Activated T-cell treated with anti-CD3 and anti-CD28 coated beads, Interleukin-2, amount 50 U/mL, for 72 hours (primary cell): ENCODE data around the gene EDA. TPM values are rescaled to one million over a fixed set of nuclear protein-coding genes. Genes with fewer than 3 reads are reported as not detected.

ENCODE experiments used
- ATAC-seq, 2 donors: fragments of 150-1000 bp; cut with Tn5 transposase; replicated peaks in 1 of 2; 2 replicates each; pipeline ENCODE4 v1.10.0; 2021; ENCODE audit warnings: moderate library complexity in 2 of 2, mild to moderate bottlenecking in 1 of 2
- DNase-seq, 2 donors: peaks; one replicate each; pipeline ENCODE4 v3.0.0; 2021 to 2022; ENCODE audit warnings: mixed read lengths in 1 of 2
- H3K27ac Mint-ChIP-seq: one replicate; pipeline ENCODE4 v1.8.0; 2022; ENCODE audit warnings: mild to moderate bottlenecking, moderate library complexity, mixed read lengths
- H3K27me3 Mint-ChIP-seq: one replicate; pipeline ENCODE4 v1.8.0; 2022; ENCODE audit warnings: low read depth, mixed read lengths
- H3K36me3 Mint-ChIP-seq, 2 donors: one replicate each; pipeline ENCODE4 v1.8.0; 2022; ENCODE audit warnings: mixed read lengths in 2 of 2, mild to moderate bottlenecking in 1 of 2; ENCODE audit not compliant: insufficient read depth in 2 of 2
- H3K4me1 Mint-ChIP-seq: one replicate; pipeline ENCODE4 v1.8.0; 2022; ENCODE audit warnings: low read depth, mixed read lengths
- H3K4me3 Mint-ChIP-seq, 2 donors: one replicate each; pipeline ENCODE4 v1.8.0; 2022; ENCODE audit warnings: mild to moderate bottlenecking in 2 of 2, mixed read lengths in 2 of 2, moderate library complexity in 2 of 2
- H3K9me3 Mint-ChIP-seq, 2 donors: one replicate each; pipeline ENCODE4 v1.8.0; 2022; ENCODE audit warnings: mixed read lengths in 2 of 2
- total RNA-seq, 2 donors: library from RNA; stranded (reverse); gene quantifications; one replicate each; pipeline ENCODE4 v1.2.3, GENCODE V29; 2022

EDA gene
- total RNA-seq, 2 donors from 2014 or later, result 2.2 to 4.3 TPM

DNA sequence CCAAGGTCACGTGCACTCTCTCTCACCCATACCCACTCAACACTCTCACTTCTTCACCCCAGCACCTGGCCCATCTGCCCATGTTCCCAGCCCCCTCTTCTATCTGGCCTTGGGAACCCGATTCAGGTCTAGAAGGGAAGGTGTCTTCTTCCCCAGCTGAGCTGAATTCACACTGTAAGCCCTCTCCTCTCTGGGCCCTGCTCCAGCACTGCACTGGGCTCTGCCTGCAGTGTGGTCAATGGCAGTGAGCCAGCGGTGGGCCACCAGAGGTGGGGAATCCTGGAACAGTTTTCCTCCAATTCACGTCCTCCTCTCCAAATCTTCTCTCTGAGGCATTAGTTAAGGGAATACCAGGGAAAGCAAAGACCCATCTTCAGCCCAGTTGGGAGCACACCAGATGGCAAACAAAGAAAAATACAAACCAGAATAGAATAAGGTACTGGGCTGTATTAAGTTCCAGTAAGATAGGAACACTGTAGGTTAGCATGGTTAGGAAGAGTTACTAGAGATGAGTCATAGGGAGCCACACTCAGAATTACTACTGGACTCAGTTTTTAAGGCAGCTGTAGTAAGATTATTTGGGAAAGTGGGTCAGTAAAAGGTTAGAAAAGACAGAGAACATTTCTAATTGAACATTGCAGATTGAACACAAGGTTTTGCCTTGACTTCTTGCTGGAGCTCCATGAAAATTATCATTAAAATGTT, 428.8 kb downstream of the EDA start:
- Mint-ChIP-seq H3K36me3 (no peaks in the 10 kb centered on the region), H3K4me1 (no peaks in the 10 kb centered on the region), H3K9me3 (no peaks in the 10 kb centered on the region), H3K27ac (no peak overlapping the region), H3K27me3 (peaks cover 32% of the 10 kb centered on the region), H3K4me3 (no peak overlapping the region)
- no peak for DNase-seq
- ATAC-seq, result no peak

GRCh38 chrX:70046978-70047377, 431.1 kb downstream of the EDA start:
- DNase-seq, result no peak

GRCh38 chrX:70049406-70049805, 433.5 kb downstream of the EDA start:
- DNase-seq (no peak), ATAC-seq (no peak)
- Mint-ChIP-seq H3K27me3 (peaks cover 37% of the 10 kb centered on the region), H3K4me1 (no peaks in the 10 kb centered on the region), H3K9me3 (no peaks in the 10 kb centered on the region), H3K36me3 (no peaks in the 10 kb centered on the region), H3K4me3 (no peak overlapping the region), H3K27ac (no peak overlapping the region)

More at GRCh38 chrX:70046978-70047377, 431.1 kb downstream of the EDA start:
- Mint-ChIP-seq H3K36me3 (no peaks in the 10 kb centered on the region), H3K4me3 (no peak overlapping the region), H3K27me3 (peaks cover 35% of the 10 kb centered on the region), H3K9me3 (no peaks in the 10 kb centered on the region), H3K4me1 (no peaks in the 10 kb centered on the region), H3K27ac (no peak overlapping the region)
- no peak for ATAC-seq

- no peaks in the 10 kb centered on the region for H3K9me3 Mint-ChIP-seq
- H3K4me1 Mint-ChIP-seq, result no peaks in the 10 kb centered on the region
- ATAC-seq (no peak), DNase-seq (no peak)
- peaks cover 31% of the 10 kb centered on the region for H3K27me3 Mint-ChIP-seq
- no peaks in the 10 kb centered on the region for H3K36me3 Mint-ChIP-seq
- no peak within 1 kb of the TSS for H3K27ac Mint-ChIP-seq
- H3K4me3 Mint-ChIP-seq, result no peak within 1 kb of the TSS
Measured at GRCh38 chrX:70049925-70050324, 434.0 kb downstream of the EDA start, which contains the start of gene AWAT2. AWAT2 (minus strand) TSS chrX:70049938; CDS start chrX:70049932, 6 bp downstream.

- DNase-seq (no peak), ATAC-seq (no peak)
- Mint-ChIP-seq H3K9me3 (no peaks in the 10 kb centered on the region), H3K27ac (no peak overlapping the region), H3K36me3 (no peaks in the 10 kb centered on the region), H3K27me3 (peaks cover 46% of the 10 kb centered on the region), H3K4me3 (no peak overlapping the region), H3K4me1 (no peaks in the 10 kb centered on the region)
Measured at GRCh38 chrX:70052895-70053615, 437.1 kb downstream of the EDA start.

DNA sequence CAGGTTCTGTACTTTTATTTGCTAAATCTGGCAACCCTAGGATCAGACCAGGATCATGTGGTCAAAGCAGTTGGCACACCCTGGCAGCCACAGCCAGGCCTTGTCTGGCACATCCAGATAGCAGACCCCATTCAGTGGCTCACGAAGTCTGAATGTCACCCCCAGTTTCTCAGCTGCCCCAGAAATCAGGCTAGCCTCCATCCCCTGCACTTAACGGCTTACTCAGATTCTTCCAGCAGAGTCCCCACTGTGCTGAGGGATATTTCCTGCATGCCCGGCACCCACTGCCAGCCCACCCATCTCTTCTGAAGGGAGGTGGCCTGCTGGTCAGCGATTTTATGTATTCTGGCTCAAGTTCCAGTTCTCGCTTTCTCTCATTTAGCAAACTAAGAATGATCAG, 438.5 kb downstream of the EDA start:
- H3K36me3 Mint-ChIP-seq, result no peaks in the 10 kb centered on the region
- no peak overlapping the region for H3K4me3 Mint-ChIP-seq
- H3K4me1 Mint-ChIP-seq, result no peaks in the 10 kb centered on the region
- no peak overlapping the region for H3K27ac Mint-ChIP-seq
- ATAC-seq (no peak), DNase-seq (no peak)
- H3K27me3 Mint-ChIP-seq, result peaks cover 46% of the 10 kb centered on the region
- no peaks in the 10 kb centered on the region for H3K9me3 Mint-ChIP-seq

GRCh38 chrX:70062076-70062475, 446.2 kb downstream of the EDA start, which contains the start of gene OTUD6A:
OTUD6A (plus strand) TSS chrX:70062457; CDS start chrX:70062525, 68 bp downstream.
- Mint-ChIP-seq H3K4me3 (no peak within 1 kb of the TSS), H3K27ac (no peak within 1 kb of the TSS), H3K27me3 (peaks cover 38% of the 10 kb centered on the region), H3K9me3 (no peaks in the 10 kb centered on the region), H3K4me1 (no peaks in the 10 kb centered on the region), H3K36me3 (no peaks in the 10 kb centered on the region)
- ATAC-seq (no peak), DNase-seq (no peak)

- no peak overlapping the region for H3K4me3 Mint-ChIP-seq
- H3K4me1 Mint-ChIP-seq, result no peaks in the 10 kb centered on the region
- no peak overlapping the region for H3K27ac Mint-ChIP-seq
- no peak for ATAC-seq
- no peaks in the 10 kb centered on the region for H3K9me3 Mint-ChIP-seq
- DNase-seq, result no peak
- no peaks in the 10 kb centered on the region for H3K36me3 Mint-ChIP-seq
- H3K27me3 Mint-ChIP-seq, result peaks cover 29% of the 10 kb centered on the region
Measured at GRCh38 chrX:70062961-70063550, 447.1 kb downstream of the EDA start.

- Mint-ChIP-seq H3K27ac (no peak overlapping the region), H3K4me1 (no peaks in the 10 kb centered on the region), H3K4me3 (no peak overlapping the region), H3K27me3 (peaks cover 24% of the 10 kb centered on the region), H3K36me3 (no peaks in the 10 kb centered on the region), H3K9me3 (no peaks in the 10 kb centered on the region)
- no peak for ATAC-seq
- DNase-seq, result no peak
Measured at GRCh38 chrX:70066646-70067045, 450.7 kb downstream of the EDA start.

DNA sequence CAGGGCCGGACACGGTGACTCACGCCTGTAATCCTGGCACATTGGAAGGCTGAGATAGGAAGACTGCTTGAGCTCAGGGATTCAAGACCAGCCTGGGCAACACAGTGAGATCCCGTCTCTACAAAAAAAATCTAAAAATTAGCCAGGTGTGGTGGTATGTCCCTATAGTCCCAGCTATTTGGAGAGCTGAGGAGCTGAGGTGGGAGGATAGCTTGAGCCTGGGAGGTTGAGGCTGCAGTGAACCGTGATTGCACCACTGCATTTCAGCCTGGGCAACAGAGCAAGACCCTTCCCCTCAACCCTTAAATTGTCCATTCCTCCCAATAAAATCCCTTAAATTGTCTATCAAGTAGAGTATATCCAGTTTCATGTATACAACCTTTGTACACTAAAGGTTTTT, 463.4 kb downstream of the EDA start:
- DNase-seq (no peak), ATAC-seq (no peak)
- Mint-ChIP-seq H3K9me3 (peaks cover 2 to 4% of the 10 kb centered on the region in 2 donors), H3K36me3 (no peaks in the 10 kb centered on the region), H3K27ac (no peak overlapping the region), H3K27me3 (peaks cover 27% of the 10 kb centered on the region), H3K4me1 (peaks cover 4% of the 10 kb centered on the region), H3K4me3 (no peak overlapping the region)

- Mint-ChIP-seq H3K4me3 (no peak overlapping the region), H3K27me3 (peaks cover 27% of the 10 kb centered on the region), H3K9me3 (peaks cover 2 to 4% of the 10 kb centered on the region in 2 donors), H3K36me3 (no peaks in the 10 kb centered on the region), H3K27ac (no peak overlapping the region), H3K4me1 (peaks cover 4% of the 10 kb centered on the region)
- DNase-seq (no peak), ATAC-seq (no peak)
Measured at GRCh38 chrX:70079870-70080269, 464.0 kb downstream of the EDA start.

- peaks cover 4% of the 10 kb centered on the region for H3K4me1 Mint-ChIP-seq
- no peak overlapping the region for H3K27ac Mint-ChIP-seq
- no peak overlapping the region for H3K4me3 Mint-ChIP-seq
- peaks cover 0 to 2% of the 10 kb centered on the region in 2 donors for H3K9me3 Mint-ChIP-seq
- peaks cover 27% of the 10 kb centered on the region for H3K27me3 Mint-ChIP-seq
- DNase-seq (no peak), ATAC-seq (no peak)
- no peaks in the 10 kb centered on the region for H3K36me3 Mint-ChIP-seq
Measured at GRCh38 chrX:70082723-70083122, 466.8 kb downstream of the EDA start.

- no peak overlapping the region for H3K27ac Mint-ChIP-seq
- peaks cover 15% of the 10 kb centered on the region for H3K27me3 Mint-ChIP-seq
- peaks cover 4% of the 10 kb centered on the region for H3K4me1 Mint-ChIP-seq
- no peaks in the 10 kb centered on the region for H3K9me3 Mint-ChIP-seq
- DNase-seq (no peak), ATAC-seq (no peak)
- H3K36me3 Mint-ChIP-seq, result no peaks in the 10 kb centered on the region
- no peak overlapping the region for H3K4me3 Mint-ChIP-seq
Measured at GRCh38 chrX:70084592-70085240, 468.8 kb downstream of the EDA start.
